Measurements from ENCODE around the gene PRPH. TPM values are rescaled to one million over a fixed set of nuclear protein-coding genes. Genes with fewer than 3 reads are reported as not detected.

PRPH gene
- total RNA-seq, 2 experiments from 2014 or later: not detected

DNA sequence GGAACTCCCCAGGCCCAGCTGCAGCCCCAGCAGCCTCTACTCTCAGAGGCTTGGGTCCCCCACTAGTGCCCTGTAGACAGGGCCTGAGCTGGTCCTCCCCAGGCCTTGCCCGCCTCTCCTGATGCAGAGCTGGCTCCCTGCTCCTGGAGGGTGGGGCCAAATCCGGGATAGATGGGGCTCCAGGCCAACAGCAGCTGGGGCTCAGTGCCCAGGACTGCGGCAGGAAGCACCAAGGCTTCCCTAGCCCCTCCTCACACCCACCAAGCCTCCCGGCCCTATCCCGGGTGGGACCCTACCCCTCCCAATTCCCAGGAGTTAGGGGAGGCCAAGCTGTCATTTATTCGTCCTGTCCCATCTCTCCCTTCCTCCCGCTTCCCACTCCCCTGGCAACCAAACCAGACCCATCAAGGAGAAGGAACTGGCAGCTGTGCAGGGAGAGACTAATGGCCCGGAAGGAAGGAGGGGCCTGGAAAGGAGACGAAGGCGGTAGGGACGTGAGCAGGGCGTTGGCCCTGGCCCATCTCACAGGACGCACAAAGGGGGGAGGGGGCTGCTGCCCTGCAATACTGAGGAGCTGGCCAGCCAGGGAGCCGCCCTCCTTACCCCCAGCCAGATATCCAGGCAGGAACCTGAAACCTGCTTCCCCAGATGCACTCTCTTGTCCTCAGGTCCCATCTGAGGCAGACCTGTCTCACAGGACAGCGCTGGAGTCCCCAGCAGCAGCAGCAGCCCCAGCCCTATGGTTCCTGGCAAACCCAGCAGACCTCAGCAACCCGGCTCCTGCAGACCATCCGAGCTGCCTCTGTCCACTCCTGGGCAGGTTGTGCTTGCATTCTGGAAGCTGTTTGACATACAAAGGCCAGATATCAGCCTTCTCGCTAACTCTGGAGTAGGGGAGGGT lies 1.6 kb upstream of the PRPH start:
- H3K27ac Mint-ChIP-seq: no peak overlapping the region
- no peak overlapping the region for H3K4me3 Mint-ChIP-seq
- ChIA-PET CTCF (interaction anchor here (0.8 to 9.1 kb wide), 12 partner anchors 9 to 73 kb away, joined by 3 to 67 read pairs (median 8); partner anchors contain the start of genes DNAJC22 and TROAP), POLR2A (interaction anchor here (0.8 to 1.2 kb wide), 3 partner anchors 28 to 44 kb away, joined by 3 read pairs; partner anchors contain the start of gene TROAP)
- no peak for DNase-seq
- H3K4me1 Mint-ChIP-seq (ENCODE audit: low read depth): peaks cover 24% of the 10 kb centered on the region
- H3K36me3 Mint-ChIP-seq (ENCODE audit: low read depth): no peaks in the 10 kb centered on the region
- peaks cover 46% of the 10 kb centered on the region for H3K27me3 Mint-ChIP-seq (ENCODE audit: low read depth)
- no peaks in the 10 kb centered on the region for H3K9me3 Mint-ChIP-seq (ENCODE audit: insufficient read depth)
- no peak for ATAC-seq

DNA sequence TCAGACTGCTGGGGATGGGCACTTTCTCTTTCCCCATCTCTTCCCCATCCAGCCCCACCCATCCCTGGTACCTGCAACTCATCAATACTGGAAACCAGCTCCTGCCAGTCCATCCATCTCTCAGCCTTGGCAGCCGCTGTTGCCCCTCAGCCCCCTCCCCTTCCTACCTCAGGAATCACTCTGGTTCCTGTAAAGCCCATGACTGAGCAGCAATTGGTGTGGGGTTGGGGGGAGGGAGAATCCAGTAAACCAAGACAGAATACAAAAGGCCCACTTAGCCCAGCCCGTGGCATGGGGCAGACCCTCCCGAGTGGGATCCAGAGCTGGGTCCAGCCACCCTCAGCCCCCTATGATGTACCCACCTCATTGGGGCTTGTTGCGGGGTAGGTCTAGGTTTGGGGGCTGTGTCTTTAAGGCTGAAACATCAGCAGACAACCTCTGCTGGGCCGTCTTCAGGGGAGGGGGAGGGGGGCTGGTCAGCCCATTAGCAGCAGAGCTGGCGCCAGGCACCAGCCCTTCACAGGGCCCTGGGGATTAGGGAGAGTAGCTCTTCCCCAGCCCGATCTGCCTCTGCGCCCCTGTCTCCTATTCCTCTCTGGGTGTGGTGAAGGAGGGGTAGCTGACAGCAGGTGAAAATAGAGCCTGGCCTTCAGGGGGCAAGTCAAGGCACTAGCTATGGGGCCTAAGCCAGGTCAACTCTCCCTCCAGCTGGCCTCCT lies 702 bp upstream of the PRPH start:
- ChIA-PET CTCF (interaction anchor here (0.8 to 9.1 kb wide), 12 partner anchors 9 to 220 kb away, joined by 3 to 67 read pairs (median 6); partner anchors contain the start of genes C1QL4 and DNAJC22), POLR2A (interaction anchor here (0.8 to 1.0 kb wide), 2 partner anchors 29 to 43 kb away, joined by 3 to 4 read pairs; no protein-coding TSS in a partner anchor)
- Mint-ChIP-seq H3K9me3 (ENCODE audit: insufficient read depth) (no peaks in the 10 kb centered on the region), H3K4me3 (no peak overlapping the region), H3K27ac (no peak overlapping the region), H3K4me1 (ENCODE audit: low read depth) (peaks cover 22% of the 10 kb centered on the region), H3K27me3 (ENCODE audit: low read depth) (peaks cover 51% of the 10 kb centered on the region), H3K36me3 (ENCODE audit: low read depth) (no peaks in the 10 kb centered on the region)
- DNase-seq: no peak
- ATAC-seq: no peak

DNA sequence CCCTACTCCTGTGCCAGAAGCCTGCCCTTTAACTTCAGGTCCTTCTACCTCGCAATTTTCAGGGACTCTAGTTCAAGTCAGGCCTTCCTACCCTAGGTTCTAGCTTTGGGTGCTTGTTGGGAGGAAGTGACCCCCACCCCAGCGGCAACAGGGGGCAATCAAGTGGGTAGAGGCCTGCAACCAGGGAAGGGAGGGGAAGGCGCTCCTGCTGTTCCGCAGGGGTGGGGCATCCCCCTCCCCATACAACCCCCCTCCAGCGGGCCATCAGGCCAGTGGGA lies 204 bp upstream of the PRPH start:
- DNase-seq (no peak), ATAC-seq (no peak)
- Mint-ChIP-seq H3K27me3 (ENCODE audit: low read depth) (peaks cover 51% of the 10 kb centered on the region), H3K4me1 (ENCODE audit: low read depth) (peaks cover 22% of the 10 kb centered on the region), H3K27ac (no peak overlapping the region), H3K4me3 (no peak overlapping the region), H3K36me3 (ENCODE audit: low read depth) (no peaks in the 10 kb centered on the region), H3K9me3 (ENCODE audit: insufficient read depth) (no peaks in the 10 kb centered on the region)
- POLR2A ChIA-PET: interaction anchor here (0.9 to 1.0 kb wide), 2 partner anchors 28 to 29 kb away, joined by 3 to 4 read pairs; partner anchors contain the start of gene TROAP
- CTCF ChIA-PET: interaction anchor here (0.7 to 9.1 kb wide), 13 partner anchors 10 to 259 kb away, joined by 3 to 67 read pairs (median 6); partner anchors contain the start of genes C1QL4, DNAJC22, SPATS2 and TROAP

DNA sequence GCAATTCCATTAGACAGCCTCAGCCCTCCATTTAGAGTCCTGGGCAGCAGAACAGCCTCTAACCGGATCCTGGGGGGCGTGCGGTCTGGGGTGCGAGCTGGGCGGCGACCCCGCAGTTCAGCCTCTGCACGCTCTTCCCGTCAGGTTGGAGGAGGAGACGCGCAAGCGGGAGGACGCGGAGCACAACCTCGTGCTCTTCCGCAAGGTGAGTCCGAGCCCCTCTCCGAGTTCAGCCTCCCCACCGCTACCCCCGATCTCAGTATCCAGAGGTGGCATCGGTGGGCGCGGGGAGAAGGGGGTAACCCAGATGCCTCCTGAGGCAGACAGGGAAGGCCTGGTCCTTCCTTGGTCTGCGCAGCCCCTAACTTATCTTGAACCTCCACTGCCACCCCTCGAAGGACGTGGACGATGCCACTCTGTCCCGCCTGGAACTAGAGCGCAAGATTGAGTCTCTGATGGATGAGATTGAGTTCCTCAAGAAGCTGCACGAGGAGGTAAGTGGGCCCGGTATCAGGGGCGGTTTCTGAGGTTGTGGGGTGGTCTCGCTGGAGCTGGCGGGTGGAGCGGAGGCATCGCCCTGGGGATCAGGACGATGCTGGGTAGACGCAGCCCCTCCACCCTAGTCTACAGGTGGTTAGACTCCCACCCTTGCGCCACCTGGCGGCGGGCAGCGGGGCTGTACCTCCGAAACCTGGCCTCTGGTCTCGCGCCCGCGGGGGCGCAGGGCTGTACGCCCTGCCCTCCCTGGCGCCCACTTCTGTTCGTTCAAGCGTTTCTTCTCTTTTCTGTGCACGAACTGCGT lies 1.3 kb downstream of the PRPH start:
- Mint-ChIP-seq H3K36me3 (ENCODE audit: low read depth) (no peaks in the 10 kb centered on the region), H3K4me3 (peak overlapping the region; percentile 63), H3K4me1 (ENCODE audit: low read depth) (peaks cover 22% of the 10 kb centered on the region), H3K27ac (no peak overlapping the region), H3K9me3 (ENCODE audit: insufficient read depth) (no peaks in the 10 kb centered on the region), H3K27me3 (ENCODE audit: low read depth) (peaks cover 51% of the 10 kb centered on the region)
- ATAC-seq (peak; percentile 73), DNase-seq (peak; percentile 76)
- ChIA-PET CTCF (interaction anchor here (0.6 to 9.1 kb wide), 28 partner anchors 8 to 729 kb away, joined by 3 to 67 read pairs (median 4); partner anchors contain the start of genes C1QL4, DNAJC22, RACGAP1 and TROAP), POLR2A (interaction anchor here (1.1 to 1.9 kb wide), 2 partner anchors 27 to 46 kb away, joined by 3 to 7 read pairs; partner anchors contain the start of gene TROAP)

DNA sequence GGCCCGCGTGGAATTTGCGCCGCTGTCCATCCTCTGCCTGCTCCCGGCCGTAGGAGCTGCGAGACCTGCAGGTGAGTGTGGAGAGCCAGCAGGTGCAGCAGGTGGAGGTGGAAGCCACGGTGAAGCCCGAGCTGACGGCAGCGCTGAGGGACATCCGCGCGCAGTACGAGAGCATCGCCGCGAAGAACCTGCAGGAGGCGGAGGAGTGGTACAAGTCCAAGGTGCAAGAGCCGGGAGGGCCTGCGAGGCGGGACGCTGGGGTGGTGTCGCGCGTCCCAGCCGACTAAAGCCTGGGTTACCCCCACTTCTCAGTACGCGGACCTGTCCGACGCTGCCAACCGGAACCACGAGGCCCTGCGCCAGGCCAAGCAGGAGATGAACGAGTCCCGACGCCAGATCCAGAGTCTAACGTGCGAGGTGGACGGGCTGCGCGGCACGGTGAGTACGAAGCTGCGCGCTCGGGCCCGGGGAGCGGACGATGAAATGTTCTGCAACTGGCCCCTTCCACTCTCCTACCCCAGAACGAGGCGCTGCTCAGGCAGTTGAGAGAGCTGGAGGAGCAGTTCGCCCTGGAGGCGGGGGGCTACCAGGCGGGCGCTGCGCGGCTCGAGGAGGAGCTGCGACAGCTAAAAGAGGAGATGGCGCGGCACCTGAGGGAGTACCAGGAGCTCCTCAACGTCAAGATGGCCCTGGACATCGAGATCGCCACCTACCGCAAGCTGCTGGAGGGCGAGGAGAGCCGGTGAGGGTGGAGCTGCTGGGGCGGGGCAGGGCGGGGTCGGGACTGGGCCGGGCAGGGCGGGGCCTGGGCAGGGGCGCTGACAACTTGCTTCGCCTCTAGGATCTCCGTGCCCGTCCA lies 2.1 kb downstream of the PRPH start:
- H3K27me3 Mint-ChIP-seq (ENCODE audit: low read depth): peaks cover 54% of the 10 kb centered on the region
- no peaks in the 10 kb centered on the region for H3K9me3 Mint-ChIP-seq (ENCODE audit: insufficient read depth)
- ATAC-seq (peak; percentile 64), DNase-seq (peak; percentile 50)
- H3K36me3 Mint-ChIP-seq (ENCODE audit: low read depth): no peaks in the 10 kb centered on the region
- H3K4me1 Mint-ChIP-seq (ENCODE audit: low read depth): peaks cover 27% of the 10 kb centered on the region
- no peak overlapping the region for H3K27ac Mint-ChIP-seq
- ChIA-PET CTCF (interaction anchor here (0.8 to 9.1 kb wide), 29 partner anchors 8 to 729 kb away, joined by 3 to 67 read pairs (median 5); partner anchors contain the start of genes C1QL4, DNAJC22, RACGAP1 and SPATS2), POLR2A (interaction anchor here (1.1 to 1.9 kb wide), 2 partner anchors 26 to 45 kb away, joined by 3 to 7 read pairs; partner anchors contain the start of gene TROAP)
- H3K4me3 Mint-ChIP-seq: peak overlapping the region; percentile 63

DNA sequence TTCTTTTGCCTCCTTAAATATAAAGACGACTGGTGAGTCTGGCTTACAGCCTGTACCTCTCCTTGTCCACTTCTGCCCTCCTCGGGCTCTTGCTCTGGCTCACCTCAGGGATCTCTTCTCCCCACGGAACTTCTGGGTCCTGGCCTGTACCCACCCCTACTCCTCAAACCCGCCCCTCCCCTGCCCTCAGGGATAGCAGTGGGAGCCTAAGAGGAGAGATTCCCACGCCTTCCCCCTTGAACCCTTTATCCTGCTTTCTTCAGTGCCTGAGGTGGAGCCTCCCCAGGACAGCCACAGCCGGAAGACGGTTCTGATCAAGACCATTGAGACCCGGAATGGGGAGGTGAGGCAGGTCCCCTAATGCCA lies 2.7 kb downstream of the PRPH start:
- no peak for ATAC-seq
- Mint-ChIP-seq H3K27ac (no peak overlapping the region), H3K27me3 (ENCODE audit: low read depth) (peaks cover 55% of the 10 kb centered on the region)

DNA sequence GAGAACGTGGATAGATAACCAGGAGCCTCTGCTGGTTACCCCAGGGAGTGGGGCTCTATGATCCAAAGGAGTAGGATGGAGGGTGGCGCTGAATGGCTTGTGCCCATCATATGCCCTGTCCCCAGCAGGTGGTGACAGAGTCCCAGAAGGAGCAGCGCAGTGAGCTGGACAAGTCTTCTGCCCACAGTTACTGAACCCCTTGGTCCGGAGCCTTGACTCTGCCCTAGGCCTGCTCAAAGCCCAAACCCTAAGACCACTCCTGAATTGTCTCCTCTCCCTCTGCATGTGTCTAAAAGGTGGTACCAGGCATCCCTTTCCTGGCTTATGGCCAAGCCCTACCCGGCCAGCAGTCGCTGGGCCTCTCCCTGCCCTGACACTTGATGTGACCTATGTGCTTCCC lies 3.2 kb downstream of the PRPH start:
- DNase-seq (no peak), ATAC-seq (no peak)
- Mint-ChIP-seq H3K4me1 (ENCODE audit: low read depth) (peaks cover 27% of the 10 kb centered on the region), H3K9me3 (ENCODE audit: insufficient read depth) (no peaks in the 10 kb centered on the region), H3K27ac (no peak overlapping the region), H3K27me3 (ENCODE audit: low read depth) (peaks cover 59% of the 10 kb centered on the region), H3K36me3 (ENCODE audit: low read depth) (no peaks in the 10 kb centered on the region), H3K4me3 (peak overlapping the region; percentile 2)
- ChIA-PET POLR2A (no interaction called here), CTCF (interaction anchor here (0.8 to 9.1 kb wide), 8 partner anchors 10 to 69 kb away, joined by 3 to 67 read pairs (median 6); partner anchors contain the start of genes C1QL4, DNAJC22, SPATS2 and TUBA1C)

More for the DNA sequence above, 2.7 kb downstream of the PRPH start:
- Mint-ChIP-seq H3K9me3 (ENCODE audit: insufficient read depth) (no peaks in the 10 kb centered on the region), H3K4me1 (ENCODE audit: low read depth) (peaks cover 27% of the 10 kb centered on the region), H3K4me3 (peak overlapping the region; percentile 15), H3K36me3 (ENCODE audit: low read depth) (no peaks in the 10 kb centered on the region)
- ChIA-PET CTCF (interaction anchor here (0.9 to 9.1 kb wide), 23 partner anchors 9 to 220 kb away, joined by 3 to 67 read pairs (median 5); partner anchors contain the start of genes C1QL4, DNAJC22, SPATS2 and TROAP), POLR2A (interaction anchor here (1.1 to 1.9 kb wide), 2 partner anchors 25 to 45 kb away, joined by 3 to 7 read pairs; partner anchors contain the start of gene TROAP)
- DNase-seq: no peak

DNA sequence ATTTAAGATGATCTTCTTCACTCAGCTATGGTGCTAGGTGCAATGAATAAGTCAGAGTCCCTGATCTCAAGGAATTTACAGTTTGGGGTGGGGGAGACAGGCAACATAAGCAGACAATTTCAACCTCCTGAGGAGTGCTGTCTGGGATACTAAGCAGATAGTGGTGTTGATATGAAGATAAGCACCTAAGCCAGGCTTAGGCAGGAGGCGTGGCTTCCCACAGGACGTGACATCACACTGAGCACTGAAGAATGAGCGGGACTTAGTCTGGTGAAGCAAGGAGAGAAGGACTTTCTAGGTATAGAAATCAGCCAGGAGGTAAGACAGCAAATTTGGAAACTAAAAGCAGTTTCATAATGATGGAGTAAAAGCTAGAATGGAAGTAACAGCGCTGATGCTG lies 6.8 kb downstream of the PRPH start:
- POLR2A ChIA-PET: no interaction called here
- peaks cover 19% of the 10 kb centered on the region for H3K4me1 Mint-ChIP-seq (ENCODE audit: low read depth)
- H3K27ac Mint-ChIP-seq: no peak overlapping the region
- peaks cover 43% of the 10 kb centered on the region for H3K27me3 Mint-ChIP-seq (ENCODE audit: low read depth)
- CTCF ChIA-PET: interaction anchor here (0.9 to 2.7 kb wide), 3 partner anchors 21 to 40 kb away, joined by 3 to 9 read pairs (median 4); partner anchors contain the start of gene TROAP
- H3K4me3 Mint-ChIP-seq: no peak overlapping the region
- no peak for ATAC-seq
- DNase-seq: peak; percentile 36
- no peaks in the 10 kb centered on the region for H3K36me3 Mint-ChIP-seq (ENCODE audit: low read depth)
- H3K9me3 Mint-ChIP-seq (ENCODE audit: insufficient read depth): no peaks in the 10 kb centered on the region

DNA sequence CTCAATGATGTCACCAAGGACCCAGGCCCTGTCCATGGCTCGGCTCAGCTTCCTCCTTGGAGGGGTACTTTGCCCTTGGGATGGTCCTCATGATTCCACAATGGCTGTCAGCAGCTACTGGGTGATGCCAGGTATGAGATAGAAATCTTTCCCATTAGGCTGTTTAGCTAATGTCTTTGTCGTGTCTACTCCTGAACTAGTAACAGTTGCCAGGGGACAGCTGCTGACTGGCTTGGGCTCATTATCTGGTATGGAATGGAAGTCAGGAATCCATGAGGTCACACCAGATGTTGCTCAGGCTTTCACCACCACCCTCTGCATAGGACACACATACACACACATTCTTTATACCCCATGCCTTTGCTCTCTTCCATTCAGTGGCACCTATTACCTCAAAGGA lies 9.2 kb downstream of the PRPH start:
- no peaks in the 10 kb centered on the region for H3K9me3 Mint-ChIP-seq (ENCODE audit: insufficient read depth)
- peaks cover 41% of the 10 kb centered on the region for H3K27me3 Mint-ChIP-seq (ENCODE audit: low read depth)
- CTCF ChIA-PET: interaction anchor here (0.7 to 3.7 kb wide), 7 partner anchors 9 to 642 kb away, joined by 3 to 17 read pairs (median 7); partner anchors contain the start of genes DNAJC22 and PRPH
- ATAC-seq: no peak
- no peak overlapping the region for H3K4me3 Mint-ChIP-seq
- peaks cover 5% of the 10 kb centered on the region for H3K4me1 Mint-ChIP-seq (ENCODE audit: low read depth)
- no peak overlapping the region for H3K27ac Mint-ChIP-seq
- POLR2A ChIA-PET: interaction anchor here (1.2 kb wide), 1 partner anchor 19 kb away, joined by 4 read pairs; the partner anchor contains the start of gene TROAP
- no peaks in the 10 kb centered on the region for H3K36me3 Mint-ChIP-seq (ENCODE audit: low read depth)
- no peak for DNase-seq
